HG03135 (cell line): ENCODE results near the gene ADISSP.

Source experiments
- ATAC-seq: cut with Tn5 transposase; IDR thresholded peaks from one replicate; pipeline ENCODE4 v1.9.1; 2021; ENCODE audit warnings: mild to moderate bottlenecking, moderate library complexity; ENCODE audit not compliant: unreplicated experiment

ADISSP gene

GRCh38 chr20:3720626-3721025 is 46.9 kb downstream of the ADISSP start:
- no peak for ATAC-seq

DNA sequence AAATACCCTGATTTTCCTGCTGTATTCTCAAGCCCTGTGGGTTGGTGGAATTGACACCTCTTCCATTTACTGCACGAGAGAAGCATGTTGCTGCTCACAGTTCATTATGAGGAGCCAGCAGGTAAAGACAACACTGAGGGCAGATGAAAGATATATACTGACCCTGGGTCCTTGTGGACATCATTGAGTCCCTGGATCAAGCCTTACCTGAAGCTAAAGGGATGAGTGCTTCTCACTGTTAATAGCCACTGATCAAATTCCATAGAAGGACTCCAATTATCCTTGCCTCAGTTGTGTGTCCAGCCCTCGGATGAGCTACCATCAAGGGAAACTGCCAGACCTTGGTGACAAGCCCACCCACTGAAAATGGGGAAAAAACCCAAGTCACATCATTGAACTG is 47.5 kb downstream of the ADISSP start:
- ATAC-seq, result no peak

GRCh38 chr20:3719046-3719445 is 48.5 kb downstream of the ADISSP start:
- no peak for ATAC-seq

GRCh38 chr20:3716195-3716834 is 51.2 kb downstream of the ADISSP start:
- ATAC-seq, result no peak

- no peak for ATAC-seq
Measured at GRCh38 chr20:3714092-3714491, 53.5 kb downstream of the ADISSP start.

DNA sequence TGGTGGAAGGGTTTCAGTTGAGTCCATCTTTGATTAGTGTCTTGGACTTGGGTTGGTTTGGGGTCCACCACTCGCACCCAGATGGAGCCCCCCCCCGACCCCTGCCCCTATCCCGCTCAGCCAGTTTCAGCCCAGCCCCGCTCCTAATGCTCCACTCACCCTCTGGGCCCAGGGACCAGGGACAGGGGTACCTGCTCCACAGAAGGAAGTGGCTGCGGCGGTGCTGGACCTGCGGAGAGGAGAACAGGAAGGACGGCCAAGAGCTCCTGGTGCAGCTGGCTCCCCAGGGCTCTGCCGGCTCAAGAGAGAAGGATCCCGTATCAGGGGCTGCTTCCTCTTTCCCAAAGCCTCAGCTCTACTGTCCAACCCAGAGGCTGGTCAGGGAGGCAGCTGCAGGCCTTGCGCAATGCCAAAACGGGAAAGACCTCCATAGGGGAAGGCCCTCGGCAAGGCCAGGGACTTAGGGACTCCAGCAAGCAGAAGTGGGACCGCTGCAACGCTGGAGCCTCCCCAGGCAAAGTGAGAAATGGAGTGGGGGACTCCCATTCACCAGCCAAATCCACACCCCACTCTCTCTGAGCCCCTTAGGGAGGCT is 55.2 kb downstream of the ADISSP start, which contains the start of gene SIGLEC1:
Gene SIGLEC1 (minus strand): TSS at position 322 of the 595 bp plus-strand sequence. CDS start 5,472 bp downstream, outside the sequence.
- ATAC-seq, result no peak

DNA sequence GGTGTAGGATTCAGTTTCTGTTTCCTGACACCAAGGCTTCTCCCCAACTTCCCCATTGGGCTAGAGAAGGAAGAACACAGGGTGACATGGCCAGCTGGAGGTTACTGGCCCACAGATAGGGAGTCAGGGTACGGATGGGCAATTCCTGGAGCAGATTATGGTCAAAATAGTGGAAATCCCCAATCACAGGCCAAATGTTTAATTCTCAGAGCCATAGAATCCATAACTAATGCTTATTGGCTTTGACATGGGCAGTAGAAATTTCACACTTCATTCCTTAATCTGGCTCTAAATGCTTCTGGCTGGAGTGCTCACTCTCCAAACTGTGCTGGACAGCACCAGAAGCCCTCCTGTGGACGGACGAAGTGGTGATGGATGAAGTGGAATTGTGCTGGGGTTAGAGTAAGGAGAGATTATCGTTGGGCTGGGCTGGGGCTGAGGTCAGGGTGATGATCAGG is 56.0 kb downstream of the ADISSP start:
- no peak for ATAC-seq

DNA sequence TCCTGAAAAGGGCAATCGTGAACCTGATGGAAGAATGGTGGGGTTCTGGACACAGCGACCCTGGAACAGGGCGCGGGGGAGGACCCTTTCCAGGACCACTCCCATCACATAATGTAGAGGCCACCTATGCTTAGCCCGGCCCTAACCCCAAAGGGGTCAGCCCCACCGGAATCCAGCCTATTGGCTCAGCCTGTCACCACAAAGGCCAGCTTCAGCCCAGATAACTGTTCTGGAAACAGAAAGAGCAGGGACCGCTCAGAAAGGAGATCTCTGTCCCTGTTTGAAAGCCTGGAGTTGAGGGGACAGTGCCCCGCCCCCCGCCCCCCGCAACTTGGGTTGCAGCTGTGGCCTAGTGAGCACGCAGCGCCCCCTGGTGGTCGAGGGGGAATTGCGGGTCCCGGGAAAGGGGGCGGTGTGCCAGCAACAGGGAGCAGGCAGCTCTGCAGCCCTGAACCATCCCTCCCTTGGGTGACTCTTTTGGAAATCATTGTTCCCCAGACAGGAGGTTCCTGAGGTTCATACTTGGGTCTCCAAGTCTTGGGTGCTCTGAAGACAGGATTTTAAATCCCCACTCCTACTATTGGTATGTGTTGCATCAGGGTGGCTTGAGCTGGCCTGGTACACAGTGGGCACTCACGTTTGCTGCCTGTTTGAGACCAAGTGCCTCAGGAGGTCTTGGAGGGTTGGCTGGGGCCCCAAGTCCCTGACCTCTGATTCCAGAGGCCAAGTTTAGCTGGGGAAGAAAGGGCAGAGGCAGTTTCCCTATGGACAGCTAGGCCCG is 56.7 kb downstream of the ADISSP start:
- no peak for ATAC-seq

GRCh38 chr20:3710011-3710466 is 57.5 kb downstream of the ADISSP start:
- no peak for ATAC-seq

GRCh38 chr20:3707508-3707899 is 60.0 kb downstream of the ADISSP start:
- no peak for ATAC-seq

- no peak for ATAC-seq
Measured at GRCh38 chr20:3706774-3707507, 60.6 kb downstream of the ADISSP start.

DNA sequence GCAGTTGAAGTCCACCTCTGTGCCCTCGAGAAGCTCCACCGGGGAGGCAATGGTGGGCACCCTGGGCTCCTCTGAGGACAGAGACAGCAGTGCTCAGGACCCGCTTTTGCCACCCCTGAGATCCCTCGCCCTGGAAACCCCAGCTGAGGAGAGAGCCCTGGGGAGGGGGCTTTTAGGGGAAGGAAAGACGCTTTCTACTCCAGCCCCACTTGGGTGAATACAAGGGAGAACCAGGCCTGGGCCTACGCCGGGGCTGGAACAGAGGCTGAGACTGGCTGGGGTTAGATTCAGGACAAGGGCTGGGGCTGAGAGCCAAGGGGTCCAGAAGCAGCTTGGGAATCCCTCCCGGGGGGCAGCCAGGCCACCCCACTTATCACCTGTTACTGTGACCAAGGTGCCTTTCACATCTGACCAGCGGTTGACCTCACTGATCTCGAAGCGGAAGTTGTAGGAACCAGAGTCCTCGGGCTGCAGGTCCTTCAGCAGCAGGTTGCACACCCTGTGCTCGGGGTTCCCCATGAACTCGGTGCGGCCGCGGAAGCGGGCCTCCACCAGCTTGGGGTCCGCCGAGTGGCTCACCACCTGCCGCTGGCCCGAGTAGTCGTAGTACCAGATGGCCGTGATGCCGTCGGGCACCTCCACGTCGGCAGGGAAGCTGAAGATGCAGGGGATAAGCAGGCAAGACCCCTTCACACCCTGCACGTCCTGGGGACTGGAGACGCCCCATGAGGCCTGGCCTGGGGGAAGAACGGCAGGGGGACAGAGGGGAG is 61.4 kb downstream of the ADISSP start:
- no peak for ATAC-seq

- no peak for ATAC-seq
Measured at GRCh38 chr20:3705491-3705969, 62.0 kb downstream of the ADISSP start.

DNA sequence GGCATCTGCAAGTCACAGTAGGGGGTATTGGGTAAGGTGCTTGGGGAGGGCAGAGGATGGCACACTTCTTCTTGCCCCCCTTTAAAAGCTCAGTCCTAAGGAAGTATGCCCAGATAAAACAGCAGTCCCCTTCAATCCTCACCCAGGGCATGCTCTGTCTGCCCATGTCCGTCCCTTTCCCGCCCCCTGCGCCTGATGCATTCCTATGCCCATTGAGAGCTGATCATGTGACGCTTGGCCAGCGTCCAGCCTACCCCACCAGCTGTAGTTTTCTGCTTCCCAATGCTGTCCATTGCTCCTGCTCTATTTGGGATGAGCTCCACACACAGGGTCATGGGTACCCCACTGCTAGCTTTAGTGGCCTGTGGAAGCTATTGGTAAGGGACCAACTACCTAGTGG is 63.5 kb downstream of the ADISSP start:
- no peak for ATAC-seq
